Measurements from ENCODE around the gene MGRN1.

GRCh38 chr16:4675864-4676786 is 51.5 kb downstream of the MGRN1 start:
- TF ChIP-seq, protein P1, sequence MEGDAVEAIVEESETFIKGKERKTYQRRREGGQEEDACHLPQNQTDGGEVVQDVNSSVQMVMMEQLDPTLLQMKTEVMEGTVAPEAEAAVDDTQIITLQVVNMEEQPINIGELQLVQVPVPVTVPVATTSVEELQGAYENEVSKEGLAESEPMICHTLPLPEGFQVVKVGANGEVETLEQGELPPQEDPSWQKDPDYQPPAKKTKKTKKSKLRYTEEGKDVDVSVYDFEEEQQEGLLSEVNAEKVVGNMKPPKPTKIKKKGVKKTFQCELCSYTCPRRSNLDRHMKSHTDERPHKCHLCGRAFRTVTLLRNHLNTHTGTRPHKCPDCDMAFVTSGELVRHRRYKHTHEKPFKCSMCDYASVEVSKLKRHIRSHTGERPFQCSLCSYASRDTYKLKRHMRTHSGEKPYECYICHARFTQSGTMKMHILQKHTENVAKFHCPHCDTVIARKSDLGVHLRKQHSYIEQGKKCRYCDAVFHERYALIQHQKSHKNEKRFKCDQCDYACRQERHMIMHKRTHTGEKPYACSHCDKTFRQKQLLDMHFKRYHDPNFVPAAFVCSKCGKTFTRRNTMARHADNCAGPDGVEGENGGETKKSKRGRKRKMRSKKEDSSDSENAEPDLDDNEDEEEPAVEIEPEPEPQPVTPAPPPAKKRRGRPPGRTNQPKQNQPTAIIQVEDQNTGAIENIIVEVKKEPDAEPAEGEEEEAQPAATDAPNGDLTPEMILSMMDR (IDR thresholded peaks at IDR 0.05): no peak
- no peak for TF ChIP-seq POLR2A (IDR thresholded peaks at IDR 0.05)
